DMS79 (cell line): ENCODE data around the gene IFRD2.
"Not testable (repeated sequence)": the region's sequence is repeated elsewhere in the genome, so short reads cannot be mapped to it uniquely, and the experiment has no call there.

Experiments used
- DNase-seq: peaks from one replicate; lab custom pipeline; 2025; lab: John Stamatoyannopoulos, UW

The IFRD2 gene

DNA sequence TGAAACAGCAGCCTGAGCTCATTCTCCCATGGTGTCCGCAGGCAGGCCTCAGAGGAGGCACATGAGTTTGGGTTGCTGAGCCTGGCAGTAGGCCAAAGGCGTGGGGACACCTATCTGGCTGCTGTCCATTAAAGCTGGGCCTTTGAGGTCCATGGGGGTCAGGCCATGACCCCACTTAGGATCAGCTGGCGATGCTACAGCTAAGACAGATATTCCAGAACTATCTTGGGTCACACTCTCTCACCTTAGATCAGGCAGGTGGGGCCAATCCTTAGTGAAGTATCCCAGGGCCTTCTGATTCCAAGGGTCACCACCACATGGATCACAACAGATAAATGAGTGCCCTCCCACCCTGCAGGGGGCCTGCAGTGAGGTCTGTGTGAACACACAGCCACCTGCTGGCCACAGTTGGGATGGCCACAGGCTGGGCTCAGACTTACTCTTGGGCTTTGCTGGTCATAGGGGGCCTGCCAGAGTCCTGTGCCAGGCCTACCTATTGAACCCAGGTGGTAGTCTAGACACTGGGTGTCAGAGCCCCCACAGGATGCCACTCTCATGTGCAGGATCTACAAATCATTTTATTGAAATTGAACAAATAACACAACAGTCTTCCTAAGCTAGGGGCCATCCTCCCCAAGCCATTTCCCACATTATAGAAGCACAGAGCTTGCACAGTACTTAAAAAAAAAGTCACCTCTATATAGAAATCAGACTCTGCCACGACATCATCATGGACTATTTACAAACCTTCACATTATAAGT lies 32.3 kb upstream of the IFRD2 start:
- no peak for DNase-seq

DNA sequence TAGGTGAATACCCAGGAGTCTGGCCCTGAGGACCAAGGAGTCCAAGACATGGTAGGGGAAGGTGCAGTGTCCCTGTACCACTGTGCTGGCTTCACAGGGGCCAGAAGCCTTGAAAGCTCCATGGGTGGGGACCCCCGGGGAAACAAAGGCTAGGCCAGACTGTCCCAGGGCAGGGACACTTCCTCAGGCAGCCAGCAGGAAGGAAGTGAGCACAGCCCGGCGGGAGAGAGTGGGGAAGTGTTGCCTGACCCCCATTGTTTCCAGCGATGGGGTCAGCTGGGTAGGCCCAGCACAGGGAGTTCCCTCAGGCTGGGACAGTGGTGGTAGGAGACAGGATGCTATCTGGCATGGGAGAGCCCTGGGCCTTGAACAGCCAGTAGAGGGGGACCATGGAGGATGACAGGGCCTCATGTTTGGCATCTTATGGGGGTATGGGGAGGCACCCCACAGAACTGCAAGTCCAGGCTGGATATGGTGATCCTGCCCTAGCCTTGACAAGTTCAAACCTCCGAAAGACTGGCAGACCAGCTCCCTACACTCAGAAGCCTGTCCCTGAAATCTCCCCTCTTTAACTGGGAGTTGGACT lies 31.5 kb upstream of the IFRD2 start:
- no peak for DNase-seq

DNA sequence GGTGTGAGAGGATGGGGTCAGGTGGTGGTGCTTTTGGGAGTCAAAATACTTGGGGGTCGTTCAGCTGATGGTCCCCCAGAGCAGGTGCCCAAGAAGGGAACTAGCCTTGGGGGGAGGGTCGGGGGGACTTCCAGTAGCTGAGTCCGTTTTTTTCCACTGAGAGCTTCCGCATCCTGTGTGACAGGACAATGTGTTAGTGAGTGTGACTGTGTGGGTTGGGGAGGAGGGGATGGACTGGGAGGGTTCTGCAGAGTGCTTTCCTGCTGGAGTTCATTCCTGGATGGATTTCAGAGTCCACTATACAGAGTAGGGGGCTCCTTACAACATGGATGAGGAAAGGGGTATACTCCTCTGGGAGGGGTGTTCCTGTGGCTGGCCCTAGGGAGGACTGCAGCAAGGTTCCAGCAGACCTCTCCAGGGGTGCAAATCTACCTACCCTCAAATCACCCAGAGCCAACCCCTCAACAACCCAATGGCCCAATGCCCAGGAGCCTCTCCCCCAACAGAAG lies 30.9 kb upstream of the IFRD2 start:
- no peak for DNase-seq

DNA sequence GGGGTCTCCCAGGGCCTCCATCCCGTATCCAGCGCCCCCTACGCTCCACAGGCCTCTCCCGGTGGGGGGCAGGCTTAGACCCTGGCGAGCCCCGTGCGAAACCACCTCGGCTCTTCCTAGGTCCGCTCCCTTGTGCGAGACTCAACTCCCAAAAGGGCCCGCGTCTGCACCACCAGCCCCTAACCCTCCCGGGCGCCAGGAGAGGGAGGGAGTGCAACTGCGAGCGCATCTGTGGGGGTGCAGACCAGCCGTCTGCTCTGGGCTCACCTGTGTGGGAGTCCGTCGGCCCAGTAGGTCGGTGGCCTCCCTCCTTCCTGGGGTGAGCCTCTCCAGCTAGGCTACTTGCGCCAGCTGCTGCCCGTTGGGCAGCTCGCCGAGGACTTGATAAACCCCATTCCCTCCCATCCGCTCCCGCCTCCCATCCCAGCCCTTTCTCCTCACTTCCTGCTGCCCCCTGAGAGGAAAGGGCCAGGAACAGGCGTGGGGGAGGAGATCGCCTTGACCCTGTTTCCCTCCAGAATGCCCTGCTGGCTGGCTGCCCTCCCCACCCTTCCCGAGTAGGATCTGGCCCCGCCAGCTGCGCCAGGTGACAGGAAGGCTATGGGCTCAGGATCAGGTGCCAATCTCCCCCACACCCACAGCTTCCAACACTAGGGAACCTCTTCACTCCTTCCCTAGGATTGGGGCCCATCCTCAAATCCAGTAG lies 30.3 kb upstream of the IFRD2 start, which contains the start of gene HYAL2:
Gene HYAL2 (minus strand): TSS at position 360 of the 706 bp plus-strand sequence. CDS start 2,256 bp downstream, outside the sequence.
- peak; percentile 6 for DNase-seq

DNA sequence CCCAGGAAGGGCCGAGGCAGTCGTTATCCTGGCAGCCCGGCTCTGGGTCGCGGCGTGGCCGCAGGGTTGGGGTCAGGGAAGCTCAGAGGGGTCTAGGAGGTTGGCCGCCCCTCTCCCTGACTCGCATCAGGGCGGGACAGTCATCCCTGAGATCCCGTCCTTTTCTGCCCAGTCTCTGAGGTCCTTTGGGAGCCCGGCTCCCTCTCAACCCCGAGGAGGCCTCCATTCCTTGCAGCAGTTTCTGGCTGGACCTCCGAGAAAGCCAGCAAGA lies 29.8 kb upstream of the IFRD2 start:
- DNase-seq = no peak

DNA sequence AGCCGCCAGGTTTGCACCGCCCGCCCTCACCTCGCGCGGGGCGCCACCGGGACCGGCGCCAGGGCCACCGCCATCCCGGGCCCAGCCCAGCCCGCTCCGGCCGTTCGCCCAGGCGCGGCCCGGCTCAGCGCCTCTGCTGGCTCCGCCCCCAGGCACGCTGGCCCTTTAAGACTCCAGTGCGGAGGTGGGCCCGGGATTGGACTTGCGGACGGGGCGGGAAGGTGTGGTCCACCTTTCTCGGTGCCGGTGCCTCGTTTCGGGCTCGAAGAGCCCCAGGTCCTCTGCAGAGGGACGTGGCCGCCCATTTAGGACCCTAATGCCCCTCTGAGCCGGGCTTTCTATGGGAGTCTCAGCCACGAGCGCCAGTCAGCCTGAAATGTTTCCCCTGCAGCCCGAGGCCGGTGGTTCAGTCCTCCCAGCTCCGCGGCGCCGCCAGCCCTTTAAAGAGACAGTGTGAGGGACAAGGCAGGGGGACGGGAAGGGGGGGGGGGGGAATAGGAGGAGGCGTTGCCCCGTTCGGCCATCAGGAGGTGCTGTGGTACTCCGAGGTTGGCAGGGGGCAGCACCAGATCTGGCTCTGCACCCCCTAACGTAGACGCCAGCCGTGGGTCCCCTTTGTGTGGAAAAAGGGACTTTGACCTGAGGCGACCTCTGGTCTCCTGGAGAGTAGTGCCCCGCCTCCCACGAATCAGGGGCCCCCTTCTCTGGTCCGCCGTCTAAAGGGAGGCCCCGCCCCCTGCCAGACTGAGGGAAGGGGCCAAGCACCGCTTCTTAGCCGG lies 29.3 kb upstream of the IFRD2 start:
- DNase-seq = peak; percentile 39

DNA sequence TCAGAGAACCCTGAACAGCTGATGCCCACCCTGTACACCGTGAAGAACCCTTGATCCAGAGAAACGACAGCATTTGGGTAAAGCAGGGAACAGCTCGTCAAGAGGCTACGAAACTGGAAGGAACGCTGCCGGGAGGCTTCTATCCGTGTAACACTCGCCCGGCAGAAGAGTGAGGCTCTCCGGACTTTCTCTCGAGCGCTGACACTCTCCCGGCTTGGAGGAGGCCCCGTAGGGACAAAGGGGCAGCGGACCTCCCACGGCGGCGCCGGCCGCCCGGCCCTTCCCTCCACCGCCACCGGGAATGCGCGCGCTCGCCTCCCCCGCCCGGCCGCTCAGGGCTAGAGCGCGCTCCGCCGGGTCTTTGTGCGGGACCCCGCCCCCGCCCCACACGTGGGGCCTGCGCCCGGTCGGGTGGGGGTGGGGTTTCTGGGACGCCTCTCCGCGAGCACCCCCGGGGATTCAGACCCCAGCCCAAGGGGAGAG lies 28.7 kb upstream of the IFRD2 start:
- no peak for DNase-seq

DNA sequence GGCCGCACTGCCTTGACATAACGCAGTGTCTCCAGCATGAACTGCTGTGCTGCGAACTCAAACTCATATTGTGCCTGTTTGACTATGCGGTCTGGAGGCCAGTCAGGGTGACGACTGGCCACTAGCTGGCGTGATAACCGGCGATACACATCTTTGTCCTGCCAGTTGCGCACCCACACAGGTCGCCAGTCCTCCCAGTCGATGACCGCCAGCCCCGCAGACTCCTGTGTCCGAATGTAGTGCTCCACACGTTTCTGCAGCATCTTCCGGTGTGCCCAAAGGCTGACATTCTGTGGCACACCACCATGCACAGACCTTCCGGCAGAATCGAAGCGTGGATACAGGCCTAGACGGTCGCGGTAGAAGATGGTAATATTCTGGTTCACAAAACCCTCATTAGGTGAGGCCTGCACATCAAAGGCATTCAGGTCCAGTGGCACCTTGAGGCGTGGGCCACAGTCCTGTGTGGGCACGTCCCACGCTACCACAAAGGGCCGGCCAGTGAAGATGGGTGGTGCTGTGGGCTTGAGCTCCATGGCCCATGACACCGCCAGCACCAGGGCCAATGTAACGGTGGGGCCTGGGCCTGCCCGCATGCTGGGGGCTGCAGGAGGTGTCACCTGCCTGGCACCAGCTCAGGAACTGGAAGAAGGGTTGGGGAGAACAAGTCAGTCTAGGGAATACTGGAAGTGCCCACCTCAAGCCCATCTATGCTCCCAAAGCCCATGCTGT lies 27.8 kb upstream of the IFRD2 start:
- DNase-seq = no peak

DNA sequence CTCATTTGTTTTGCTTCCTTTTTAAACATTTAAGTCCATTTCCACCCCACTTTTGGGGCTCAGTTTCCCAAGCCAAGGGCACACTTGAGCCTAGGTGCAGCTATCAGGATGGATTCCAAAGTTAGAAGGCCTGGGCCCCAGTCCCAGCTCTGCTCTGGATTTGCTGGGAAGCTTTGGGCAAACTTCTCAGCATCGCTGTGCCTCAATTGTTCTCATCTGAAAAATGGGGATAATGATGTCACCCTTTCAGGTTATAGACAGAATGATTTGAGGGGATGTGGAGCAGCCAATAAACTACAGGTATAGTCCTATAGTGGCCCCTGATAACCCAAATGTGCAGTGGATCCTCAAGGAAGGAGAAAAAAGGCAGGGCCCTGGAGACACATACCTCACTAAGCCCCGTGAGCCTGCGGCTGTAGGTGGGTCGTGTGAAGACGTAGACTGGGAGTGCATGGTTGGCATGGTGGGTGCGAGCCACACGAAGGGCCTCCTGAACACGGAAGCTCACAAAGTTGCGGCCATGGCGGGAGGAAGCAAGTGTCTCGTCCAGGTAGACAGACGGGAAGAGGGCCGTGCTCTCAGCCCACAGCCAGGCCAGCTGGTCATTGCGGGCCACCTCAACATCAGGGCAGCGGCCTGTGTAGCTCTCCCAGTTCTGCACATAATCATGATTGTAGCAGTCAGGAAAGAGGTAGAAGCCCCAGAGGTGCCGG lies 27.1 kb upstream of the IFRD2 start:
- no peak for DNase-seq

DNA sequence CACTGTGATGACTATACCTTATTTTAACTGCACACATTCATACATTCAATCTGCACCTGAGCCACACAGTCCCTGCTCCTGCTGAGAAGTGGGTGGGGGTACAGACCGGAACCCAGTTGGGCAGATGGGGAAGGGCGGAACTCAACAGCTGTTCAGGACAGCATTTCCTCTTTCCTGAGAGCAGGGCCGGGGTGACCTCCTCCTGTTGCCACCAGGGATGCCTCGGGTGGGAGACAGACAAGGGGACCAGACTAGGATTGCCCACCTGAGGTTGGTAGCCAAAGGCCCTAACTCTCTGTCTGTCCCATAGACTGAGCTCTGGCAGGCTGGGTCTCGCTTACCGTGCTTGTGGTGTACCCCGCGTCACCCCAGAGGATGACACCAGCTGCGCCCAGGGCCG lies 26.4 kb upstream of the IFRD2 start:
- no peak for DNase-seq

DNA sequence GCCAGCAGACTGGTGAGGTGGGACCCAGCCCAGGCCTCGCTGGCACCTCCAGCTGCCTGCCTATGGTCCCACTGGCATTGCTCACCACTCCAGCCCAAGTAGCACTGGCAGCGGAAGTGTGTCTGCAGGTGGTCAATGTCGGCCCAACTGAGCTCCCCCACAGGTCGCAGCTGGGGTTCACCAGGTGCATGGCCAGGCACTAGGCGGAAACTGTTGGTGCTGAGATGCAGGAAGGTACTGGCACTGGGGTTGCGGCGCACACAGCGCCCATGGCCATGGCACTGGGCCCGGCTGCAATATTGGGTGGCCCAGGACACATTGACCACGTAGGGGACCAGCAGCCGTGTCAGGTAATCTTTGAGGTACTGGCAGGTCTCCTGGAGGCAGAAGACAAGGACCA lies 25.9 kb upstream of the IFRD2 start:
- no peak for DNase-seq

DNA sequence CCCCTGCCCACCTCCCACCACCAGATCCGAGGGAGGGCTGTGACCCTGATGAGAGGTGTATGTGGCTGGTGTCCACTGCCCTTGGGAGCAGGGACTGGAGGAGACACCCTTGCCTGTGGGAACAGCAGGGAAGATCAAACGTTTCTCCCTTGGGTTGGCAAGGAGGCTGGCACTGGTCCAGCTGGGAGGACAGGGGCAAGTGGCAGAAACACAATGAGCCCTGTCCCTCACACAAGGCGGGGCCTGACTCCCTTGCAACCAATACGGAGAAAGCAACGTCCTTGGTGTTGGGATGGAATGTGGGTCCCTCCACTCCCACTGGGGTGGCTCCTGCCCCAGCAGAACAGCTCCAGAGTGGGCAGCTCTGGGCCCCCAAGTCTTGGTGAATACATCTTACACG lies 25.1 kb upstream of the IFRD2 start:
- peak; percentile 13 for DNase-seq

DNA sequence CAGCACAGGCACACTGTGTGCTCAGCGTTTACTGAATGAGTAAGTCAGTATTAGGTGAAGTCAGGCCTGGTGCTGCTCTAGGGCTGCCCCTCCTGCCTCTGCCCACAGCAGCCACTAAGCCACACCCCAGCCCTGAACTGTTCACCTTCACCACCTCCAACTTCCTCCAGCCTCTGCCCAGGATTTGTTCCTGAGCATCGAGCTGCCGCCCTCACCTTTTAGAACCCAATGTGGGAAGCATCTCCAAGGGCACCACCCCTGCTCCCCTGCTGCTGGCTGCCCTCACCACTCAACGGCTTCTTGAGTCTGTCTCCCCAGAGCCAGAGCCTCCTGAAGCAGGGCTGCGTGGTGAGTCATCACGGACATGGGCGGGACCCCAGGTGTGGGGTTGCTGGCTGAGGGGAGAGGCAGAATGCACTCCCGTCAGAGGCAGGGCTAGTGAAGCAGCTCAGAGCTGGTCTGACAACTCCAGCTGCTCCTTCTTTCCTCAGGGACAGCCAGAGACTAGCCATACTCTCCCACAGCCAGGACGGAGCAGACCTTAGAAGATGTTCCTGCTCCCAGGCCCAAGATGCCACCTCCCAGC lies 24.5 kb upstream of the IFRD2 start:
- DNase-seq = peak; percentile 79

DNA sequence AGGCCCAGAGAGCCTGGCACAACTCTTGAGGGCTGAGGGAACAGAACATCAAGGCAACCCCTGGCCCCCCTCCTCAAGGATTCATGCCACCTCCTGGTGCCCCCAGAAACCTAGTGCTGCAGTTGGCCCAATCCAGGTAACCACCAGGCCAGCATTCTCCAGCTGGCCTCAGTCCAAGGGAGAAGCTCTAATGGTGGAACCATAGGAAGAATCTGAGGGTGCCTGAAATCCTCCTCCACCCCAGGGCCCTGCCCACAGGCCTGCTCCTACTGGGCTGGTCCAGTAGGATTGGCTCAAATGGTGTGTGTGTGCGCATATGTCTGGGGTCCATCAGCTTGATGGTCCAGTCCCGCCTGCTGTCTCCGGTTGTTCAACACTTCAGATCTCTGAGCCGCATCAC lies 22.6 kb upstream of the IFRD2 start:
- DNase-seq = no peak

DNA sequence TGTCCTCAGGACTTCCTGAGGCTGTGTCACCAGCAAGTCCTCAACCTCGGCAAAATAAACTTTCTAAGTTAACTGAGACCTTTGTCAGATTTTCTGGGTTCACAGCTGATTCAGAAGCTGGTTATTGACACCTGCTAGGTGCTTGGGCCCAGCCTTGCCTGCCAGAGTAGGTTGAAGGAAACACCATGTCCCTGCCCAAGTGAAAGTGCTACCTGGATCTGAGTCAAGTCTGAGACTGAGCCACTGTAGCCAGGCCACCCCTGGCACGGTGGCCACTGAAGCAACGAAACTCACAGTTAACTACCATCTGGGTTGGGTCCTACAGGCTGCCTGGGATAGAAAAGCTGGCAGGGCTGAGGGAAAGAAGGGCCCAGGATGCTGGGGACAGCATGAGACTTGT lies 22.1 kb upstream of the IFRD2 start:
- no peak for DNase-seq

DNA sequence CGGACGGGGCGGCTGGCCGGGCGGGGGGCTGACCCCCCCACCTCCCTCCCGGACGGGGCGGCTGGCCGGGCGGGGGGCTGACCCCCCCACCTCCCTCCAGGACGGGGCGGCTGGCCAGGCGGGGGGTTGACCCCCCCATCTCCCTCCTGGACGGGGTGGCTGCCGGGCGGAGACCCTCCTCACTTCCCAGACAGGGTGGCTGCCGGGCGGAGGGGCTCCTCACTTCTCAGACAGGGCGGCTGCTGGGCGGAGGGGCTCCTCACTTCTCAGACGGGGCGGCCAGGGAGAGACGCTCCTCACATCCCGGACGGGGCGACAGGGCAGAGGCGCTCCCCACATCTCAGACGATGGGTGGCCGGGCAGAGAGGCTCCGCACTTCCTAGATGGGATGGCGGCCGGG lies 19.8 kb upstream of the IFRD2 start:
- DNase-seq = not testable (repeated sequence)

DNA sequence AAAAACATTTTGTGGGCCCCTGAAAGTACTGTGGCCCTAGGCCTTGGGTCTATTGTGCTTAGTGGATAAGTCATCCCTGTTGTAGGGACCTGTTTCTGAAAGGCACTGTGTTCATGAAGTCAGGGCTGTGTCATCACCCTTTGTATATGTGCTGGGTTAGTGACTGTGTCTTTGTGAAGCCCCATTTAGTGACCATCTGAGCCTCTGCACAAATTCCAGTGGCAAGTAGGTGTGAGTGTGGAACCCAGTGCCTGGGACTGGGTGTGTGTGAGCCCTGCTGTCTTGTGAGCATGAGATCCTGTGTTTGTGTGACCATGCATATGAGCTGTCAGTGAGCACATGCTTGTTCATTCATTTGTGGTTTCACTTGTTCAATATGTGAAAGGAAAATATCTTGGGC lies 12.4 kb upstream of the IFRD2 start:
- DNase-seq = no peak

DNA sequence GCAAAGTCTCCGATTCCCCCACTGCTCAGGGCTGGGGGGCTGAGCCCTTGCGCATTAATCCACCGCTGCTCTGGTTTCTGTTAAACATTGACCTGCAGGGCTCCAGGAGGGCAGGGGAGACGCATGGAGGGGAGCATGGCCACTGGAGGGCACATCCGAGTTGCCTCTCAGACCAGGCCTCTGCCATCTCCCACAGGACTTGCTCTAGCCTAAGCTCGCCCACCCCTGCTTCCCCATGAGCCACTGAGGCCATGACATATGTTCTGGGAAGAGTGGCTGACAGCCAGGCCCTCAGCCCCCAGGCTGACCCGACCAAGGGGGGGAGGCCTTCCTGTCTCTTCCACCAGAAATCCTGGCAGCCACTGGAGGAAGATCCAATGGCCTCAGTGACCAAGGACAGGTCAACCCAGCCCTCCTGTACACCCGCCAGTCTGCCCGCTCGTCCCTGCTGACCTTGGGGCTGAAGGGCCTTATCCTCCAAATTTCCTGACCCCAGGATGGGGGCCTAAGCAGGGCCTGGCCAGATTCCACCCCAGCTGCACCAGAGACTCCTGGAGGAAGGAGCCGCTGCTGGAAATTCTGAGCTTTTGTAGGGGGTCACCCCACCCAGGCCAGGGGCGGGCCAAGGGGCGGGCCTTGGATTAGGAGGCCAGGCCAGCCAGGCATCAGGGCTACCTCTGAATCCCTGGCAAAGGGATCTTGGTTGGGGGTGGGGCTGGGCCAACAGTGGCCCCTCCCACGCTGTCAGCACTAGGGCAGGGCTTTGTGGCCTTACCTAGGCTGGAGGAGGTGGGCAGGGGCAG lies 11.0 kb upstream of the IFRD2 start, which contains the start of gene HYAL1:
Gene HYAL1 (minus strand): TSS at position 562 of the 803 bp plus-strand sequence. CDS start 618 bp downstream, outside the sequence.
- DNase-seq = no peak
